Measurements from ENCODE around the gene C16orf54. TPM values are rescaled to one million over a fixed set of nuclear protein-coding genes. Genes with fewer than 3 reads are reported as not detected.
"Not testable (repeated sequence)": the region's sequence is repeated elsewhere in the genome, so short reads cannot be mapped to it uniquely, and the experiment has no call there.

Gene C16orf54
- total and polyA plus RNA-seq, 5 donors from 2014 or later: 31.4 to 89.4 (median 77.3) TPM

GRCh38 chr16:29756654-29757053 is 10.9 kb upstream of the C16orf54 start:
- peaks cover 15% of the 10 kb centered on the region for H3K4me1 ChIP-seq (ENCODE audit: control insufficient read depth, insufficient read depth, low read length, poor library complexity, severe bottlenecking)
- H3K27me3 ChIP-seq (ENCODE audit: control insufficient read depth, insufficient read depth, low read length): no peaks in the 10 kb centered on the region
- Mint-ChIP-seq H3K4me1 (peaks cover 6 to 38% (median 10%) of the 10 kb centered on the region in 4 donors), H3K36me3 (no peaks in the 10 kb centered on the region), H3K27me3 (no peaks in the 10 kb centered on the region), H3K27ac (peak overlapping the region in 2 of 3 donors; percentile 32 to 74), H3K4me3 (peak overlapping the region in 2 of 4 donors; percentile 33 to 52), H3K9me3 (no peaks in the 10 kb centered on the region)
- no peak for DNase-seq
- no peaks in the 10 kb centered on the region for H3K9me3 ChIP-seq (ENCODE audit: control insufficient read depth in 2 of 2, low read length in 2 of 2)
- H3K36me3 ChIP-seq (ENCODE audit: control insufficient read depth, insufficient read depth, low read length): no peaks in the 10 kb centered on the region
- H3K4me3 ChIP-seq (ENCODE audit: low read depth, low read length): no peak overlapping the region
- H3K27ac ChIP-seq (ENCODE audit: insufficient read depth, low read length, poor library complexity, severe bottlenecking): no peak overlapping the region
- no peak for ATAC-seq (ENCODE audit: low read depth in 2 of 2)

GRCh38 chr16:29753516-29753915 is 7.7 kb upstream of the C16orf54 start:
- no peak for DNase-seq
- peaks cover 6% of the 10 kb centered on the region for H3K36me3 Mint-ChIP-seq
- no peaks in the 10 kb centered on the region for H3K27me3 Mint-ChIP-seq
- no peak overlapping the region for H3K4me3 ChIP-seq (ENCODE audit: low read depth, low read length)
- H3K27ac ChIP-seq (ENCODE audit: insufficient read depth, low read length, poor library complexity, severe bottlenecking): no peak overlapping the region
- H3K27ac Mint-ChIP-seq: peak overlapping the region in 1 of 3 donors; percentile 82
- no peaks in the 10 kb centered on the region for H3K9me3 ChIP-seq (ENCODE audit: control insufficient read depth in 2 of 2, low read length in 2 of 2)
- H3K4me1 ChIP-seq (ENCODE audit: control insufficient read depth, insufficient read depth, low read length, poor library complexity, severe bottlenecking): peaks cover 15% of the 10 kb centered on the region
- H3K9me3 Mint-ChIP-seq: no peaks in the 10 kb centered on the region
- H3K4me3 Mint-ChIP-seq: peak overlapping the region in 1 of 4 donors; percentile 19
- no peaks in the 10 kb centered on the region for H3K27me3 ChIP-seq (ENCODE audit: control insufficient read depth, insufficient read depth, low read length)
- H3K4me1 Mint-ChIP-seq: peaks cover 6 to 45% (median 13%) of the 10 kb centered on the region in 4 donors
- no peak for ATAC-seq (ENCODE audit: low read depth in 2 of 2)
- H3K36me3 ChIP-seq (ENCODE audit: control insufficient read depth, insufficient read depth, low read length): peaks cover 5% of the 10 kb centered on the region

- H3K9me3 Mint-ChIP-seq; H3K27me3 ChIP-seq (ENCODE audit: control insufficient read depth, insufficient read depth, low read length); H3K9me3 ChIP-seq (ENCODE audit: control insufficient read depth in 2 of 2, low read length in 2 of 2); H3K4me3 ChIP-seq (ENCODE audit: low read depth, low read length); ATAC-seq (ENCODE audit: low read depth in 2 of 2); H3K36me3 ChIP-seq (ENCODE audit: control insufficient read depth, insufficient read depth, low read length); H3K27ac ChIP-seq (ENCODE audit: insufficient read depth, low read length, poor library complexity, severe bottlenecking); H3K27me3 Mint-ChIP-seq; DNase-seq: not testable (repeated sequence)
- H3K4me1 ChIP-seq (ENCODE audit: control insufficient read depth, insufficient read depth, low read length, poor library complexity, severe bottlenecking): peaks cover 46% of the 10 kb centered on the region
- Mint-ChIP-seq H3K4me3 (peak overlapping the region in 3 of 4 donors; percentile 15 to 79 (median 27)), H3K27ac (peak overlapping the region in 2 of 3 donors; percentile 20 to 43), H3K36me3 (peaks cover 30% of the 10 kb centered on the region), H3K4me1 (peaks cover 7 to 52% (median 21%) of the 10 kb centered on the region in 4 donors)
Observed at GRCh38 chr16:29748760-29749149, 3.0 kb upstream of the C16orf54 start.

GRCh38 chr16:29747947-29748759 is 2.4 kb upstream of the C16orf54 start:
- H3K27me3 ChIP-seq (ENCODE audit: control insufficient read depth, insufficient read depth, low read length): no peaks in the 10 kb centered on the region
- H3K36me3 ChIP-seq (ENCODE audit: control insufficient read depth, insufficient read depth, low read length): peaks cover 15% of the 10 kb centered on the region
- Mint-ChIP-seq H3K4me3 (peak overlapping the region in 3 of 4 donors; percentile 29 to 79 (median 35)), H3K9me3 (peaks cover 0 to 2% (median 0%) of the 10 kb centered on the region in 7 donors), H3K27ac (peak overlapping the region; percentile 20 to 99 (median 43)), H3K36me3 (peaks cover 36% of the 10 kb centered on the region), H3K4me1 (peaks cover 7 to 55% (median 27%) of the 10 kb centered on the region in 4 donors), H3K27me3 (peaks cover 5% of the 10 kb centered on the region)
- no peak overlapping the region for H3K4me3 ChIP-seq (ENCODE audit: low read depth, low read length)
- no peak overlapping the region for H3K27ac ChIP-seq (ENCODE audit: insufficient read depth, low read length, poor library complexity, severe bottlenecking)
- ATAC-seq (ENCODE audit: low read depth in 2 of 2): no peak
- peaks cover 52% of the 10 kb centered on the region for H3K4me1 ChIP-seq (ENCODE audit: control insufficient read depth, insufficient read depth, low read length, poor library complexity, severe bottlenecking)
- DNase-seq: no peak
- H3K9me3 ChIP-seq (ENCODE audit: control insufficient read depth in 2 of 2, low read length in 2 of 2): no peaks in the 10 kb centered on the region

GRCh38 chr16:29746518-29746917 is 728 bp upstream of the C16orf54 start:
- H3K27me3 Mint-ChIP-seq; H3K9me3 Mint-ChIP-seq; H3K27me3 ChIP-seq (ENCODE audit: control insufficient read depth, insufficient read depth, low read length); H3K9me3 ChIP-seq (ENCODE audit: control insufficient read depth in 2 of 2, low read length in 2 of 2); ATAC-seq (ENCODE audit: low read depth in 2 of 2); DNase-seq: not testable (repeated sequence)
- Histone ChIP-seq H3K36me3 (ENCODE audit: control insufficient read depth, insufficient read depth, low read length) (peaks cover 29% of the 10 kb centered on the region), H3K4me1 (ENCODE audit: control insufficient read depth, insufficient read depth, low read length, poor library complexity, severe bottlenecking) (peaks cover 68% of the 10 kb centered on the region), H3K4me3 (ENCODE audit: low read depth, low read length) (peak overlapping the region; percentile 83), H3K27ac (ENCODE audit: insufficient read depth, low read length, poor library complexity, severe bottlenecking) (peak overlapping the region; percentile 95)
- peak overlapping the region; percentile 99 to 100 (median 99) for H3K27ac Mint-ChIP-seq
- peaks cover 7 to 72% (median 38%) of the 10 kb centered on the region in 4 donors for H3K4me1 Mint-ChIP-seq
- H3K36me3 Mint-ChIP-seq: peaks cover 41% of the 10 kb centered on the region
- H3K4me3 Mint-ChIP-seq: peak overlapping the region; percentile 89 to 99 (median 96)

GRCh38 chr16:29745121-29745852 is 503 bp downstream of the C16orf54 start:
- H3K27me3 Mint-ChIP-seq: peaks cover 5% of the 10 kb centered on the region
- peaks cover 80% of the 10 kb centered on the region for H3K4me1 ChIP-seq (ENCODE audit: control insufficient read depth, insufficient read depth, low read length, poor library complexity, severe bottlenecking)
- H3K36me3 ChIP-seq (ENCODE audit: control insufficient read depth, insufficient read depth, low read length): peaks cover 34% of the 10 kb centered on the region
- DNase-seq: peak; percentile 21 to 75 (median 35)
- peak; percentile 50 to 57 for ATAC-seq (ENCODE audit: low read depth in 2 of 2)
- peaks cover 11 to 81% (median 49%) of the 10 kb centered on the region in 4 donors for H3K4me1 Mint-ChIP-seq
- H3K4me3 ChIP-seq (ENCODE audit: low read depth, low read length): peak overlapping the region; percentile 83
- no peaks in the 10 kb centered on the region for H3K27me3 ChIP-seq (ENCODE audit: control insufficient read depth, insufficient read depth, low read length)
- H3K27ac ChIP-seq (ENCODE audit: insufficient read depth, low read length, poor library complexity, severe bottlenecking): peak overlapping the region; percentile 95
- H3K36me3 Mint-ChIP-seq: peaks cover 51% of the 10 kb centered on the region
- H3K4me3 Mint-ChIP-seq: peak overlapping the region; percentile 89 to 99 (median 96)
- H3K9me3 ChIP-seq (ENCODE audit: control insufficient read depth in 2 of 2, low read length in 2 of 2): no peaks in the 10 kb centered on the region
- H3K9me3 Mint-ChIP-seq: peaks cover 0 to 2% (median 0%) of the 10 kb centered on the region in 7 donors
- peak overlapping the region; percentile 99 to 100 (median 99) for H3K27ac Mint-ChIP-seq

- H3K27me3 ChIP-seq (ENCODE audit: control insufficient read depth, insufficient read depth, low read length): no peaks in the 10 kb centered on the region
- ATAC-seq (ENCODE audit: low read depth in 2 of 2) (no peak), DNase-seq (no peak)
- H3K4me1 Mint-ChIP-seq: peaks cover 11 to 85% (median 52%) of the 10 kb centered on the region in 4 donors
- H3K9me3 Mint-ChIP-seq: peaks cover 0 to 2% (median 0%) of the 10 kb centered on the region in 7 donors
- peak overlapping the region; percentile 83 for H3K4me3 ChIP-seq (ENCODE audit: low read depth, low read length)
- H3K27me3 Mint-ChIP-seq: peaks cover 5% of the 10 kb centered on the region
- H3K9me3 ChIP-seq (ENCODE audit: control insufficient read depth in 2 of 2, low read length in 2 of 2): no peaks in the 10 kb centered on the region
- H3K27ac ChIP-seq (ENCODE audit: insufficient read depth, low read length, poor library complexity, severe bottlenecking): peak overlapping the region; percentile 95
- H3K36me3 ChIP-seq (ENCODE audit: control insufficient read depth, insufficient read depth, low read length): peaks cover 34% of the 10 kb centered on the region
- peaks cover 81% of the 10 kb centered on the region for H3K4me1 ChIP-seq (ENCODE audit: control insufficient read depth, insufficient read depth, low read length, poor library complexity, severe bottlenecking)
- H3K27ac Mint-ChIP-seq: peak overlapping the region; percentile 99 to 100 (median 99)
- peaks cover 58% of the 10 kb centered on the region for H3K36me3 Mint-ChIP-seq
- peak overlapping the region; percentile 89 to 99 (median 96) for H3K4me3 Mint-ChIP-seq
Observed at GRCh38 chr16:29744541-29745101, 1.2 kb downstream of the C16orf54 start.
